Natural killer cell (primary cell): ENCODE measurements around the gene CLIP2. TPM values are rescaled to one million over a fixed set of nuclear protein-coding genes. Genes with fewer than 3 reads are reported as not detected.

Source experiments
- ATAC-seq, 3 donors: fragments of 150-1000 bp in 2 of 3; fragments of 200-7000 bp in 1 of 3; cut with Tn5 transposase; 1 replicate in 1 of 3; 2 replicates in 2 of 3; pipeline ENCODE4 v1.10.0; 2021; ENCODE audit warnings: mild to moderate bottlenecking in 2 of 3, moderate library complexity in 2 of 3
- DNase-seq, 2 donors: peaks; one replicate each; pipeline versions ENCODE4 v3.0.0 to v3.0.0-alpha.2; 2013 to 2021; ENCODE audit warnings: mixed read lengths in 1 of 2
- H3K27ac ChIP-seq: one replicate; pipeline ENCODE4 v1.5.1; 2013; ENCODE audit warnings: mild to moderate bottlenecking, low read length
- H3K27me3 ChIP-seq: one replicate; pipeline ENCODE4 v1.6.1; 2013; ENCODE audit warnings: low read length; ENCODE audit not compliant: control insufficient read depth, insufficient read depth
- H3K36me3 ChIP-seq: one replicate; pipeline ENCODE4 v1.6.1; 2013; ENCODE audit warnings: low read length; ENCODE audit not compliant: control insufficient read depth, insufficient read depth
- H3K4me1 ChIP-seq: one replicate; pipeline ENCODE4 v1.6.1; 2013; ENCODE audit warnings: low read length; ENCODE audit not compliant: control insufficient read depth, insufficient read depth
- H3K4me3 ChIP-seq: one replicate; pipeline ENCODE4 v1.5.1; 2013; ENCODE audit warnings: low read length
- H3K9me3 ChIP-seq: one replicate; pipeline ENCODE4 v1.6.1; 2013; ENCODE audit warnings: low read length; ENCODE audit not compliant: control insufficient read depth, insufficient read depth
- H3K27ac Mint-ChIP-seq, 2 donors: one replicate each; pipeline ENCODE4 v1.8.0; 2022; ENCODE audit warnings: mild to moderate bottlenecking in 2 of 2, mixed read lengths in 2 of 2, moderate library complexity in 1 of 2
- H3K27me3 Mint-ChIP-seq, 2 donors: one replicate each; pipeline ENCODE4 v1.8.0; 2022; ENCODE audit warnings: low read depth in 2 of 2, mixed read lengths in 2 of 2
- H3K36me3 Mint-ChIP-seq: one replicate; pipeline ENCODE4 v1.8.0; 2022; ENCODE audit warnings: mixed read lengths
- H3K4me1 Mint-ChIP-seq, 2 donors: one replicate each; pipeline ENCODE4 v1.8.0; 2022; ENCODE audit warnings: mixed read lengths in 2 of 2
- H3K4me3 Mint-ChIP-seq: one replicate; pipeline ENCODE4 v1.8.0; 2022; ENCODE audit warnings: mild to moderate bottlenecking, moderate library complexity, mixed read lengths
- H3K9me3 Mint-ChIP-seq, 2 donors: one replicate each; pipeline ENCODE4 v1.8.0; 2022; ENCODE audit warnings: mixed read lengths in 2 of 2
- CTCF ChIP-seq: fragments of 200-600 bp; IDR thresholded peaks from one replicate; pipeline ENCODE4 v1.8.0; 2022; ENCODE audit warnings: antibody characterized with exemption
- WGBS: methylation state at CpG from one replicate; pipeline ENCODE4 v1.1.7; 2013; ENCODE audit warnings: missing lambda C conversion rate; ENCODE audit not compliant: insufficient coverage; 5-methylcytosine and 5-hydroxymethylcytosine counted together
- intact Hi-C: fragments of 100-400 bp; cut with micrococcal nuclease; formaldehyde crosslinking; loops from one replicate; pipeline ENCODE4 v1.14.2; 2022
- total RNA-seq, 4 donors: library from RNA; stranded (reverse); fragments of 120-200 nt in 1 of 4; gene quantifications; one replicate each; pipeline versions ENCODE4 v1.2.3 to v1.2.4, GENCODE V29; 2013 to 2022

The CLIP2 gene
- total RNA-seq, 3 donors from 2014 or later (not counting 1 experiment from before 2014, with no cell fraction given), result 8.5 to 14.7 (median 10.5) TPM

DNA sequence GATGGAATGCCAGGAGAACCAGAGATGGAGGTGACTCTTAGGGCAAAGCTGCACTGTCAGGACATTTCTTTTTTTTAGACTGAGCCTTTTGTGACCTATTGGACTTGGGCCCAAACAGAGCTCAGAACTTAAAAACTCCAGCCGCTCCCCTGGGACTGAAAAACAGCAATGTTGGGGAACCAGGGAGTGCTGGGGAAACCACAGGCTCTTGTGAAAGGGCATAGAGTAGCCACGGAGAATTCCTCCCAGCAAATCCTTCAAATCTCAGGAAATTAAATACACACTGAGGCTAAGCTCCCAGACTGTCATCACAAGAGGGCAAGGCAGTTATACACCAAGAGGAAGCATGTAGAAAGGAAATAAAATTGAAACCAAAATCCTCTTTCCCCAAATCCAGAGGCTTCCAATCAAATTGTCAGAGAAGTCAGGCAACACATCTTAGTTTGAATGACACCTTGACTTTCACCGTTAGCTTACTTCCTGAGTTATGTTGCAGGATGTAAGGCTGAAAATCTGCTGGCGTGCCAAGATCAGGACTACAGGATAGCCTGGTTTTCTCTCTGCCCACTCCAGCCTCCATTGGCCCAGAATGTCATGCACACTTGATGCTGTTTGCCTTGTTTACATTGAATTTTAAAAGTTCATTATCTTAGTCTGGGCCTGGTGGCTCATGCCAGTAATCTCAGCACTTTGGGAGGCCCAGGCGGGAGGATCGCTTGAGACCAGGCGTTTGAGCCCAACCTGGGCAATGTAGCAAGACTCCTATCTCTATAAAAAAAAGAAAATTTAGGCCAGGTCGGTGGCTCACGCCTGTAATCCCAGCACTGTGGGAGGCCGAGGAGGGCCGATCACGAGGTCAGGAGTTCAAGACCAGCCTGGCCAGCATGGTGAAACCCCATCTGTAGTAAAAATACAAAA, 32.5 kb upstream of the CLIP2 start:
- H3K36me3 Mint-ChIP-seq, result no peaks in the 10 kb centered on the region
- H3K4me1 ChIP-seq, result peaks cover 24% of the 10 kb centered on the region
- H3K27me3 ChIP-seq, result no peaks in the 10 kb centered on the region
- ATAC-seq (no peak), DNase-seq (no peak)
- peaks cover 1% of the 10 kb centered on the region for H3K36me3 ChIP-seq
- H3K9me3 Mint-ChIP-seq, result no peaks in the 10 kb centered on the region
- H3K4me3 ChIP-seq, result no peak overlapping the region
- intact Hi-C loops, result loop anchor here (5.0 kb wide), 1 partner anchor 36 kb away; no protein-coding TSS in a partner anchor
- peak overlapping the region; percentile 95 for H3K4me3 Mint-ChIP-seq
- no peak for TF ChIP-seq CTCF
- no peak overlapping the region for H3K27ac ChIP-seq
- peaks cover 13 to 18% of the 10 kb centered on the region in 2 donors for H3K4me1 Mint-ChIP-seq
- no peaks in the 10 kb centered on the region for H3K9me3 ChIP-seq
- H3K27ac Mint-ChIP-seq, result peak overlapping the region; percentile 14 to 93
- WGBS, result 83% methylated on average over 12 of the region's 12 CpGs
- no peaks in the 10 kb centered on the region for H3K27me3 Mint-ChIP-seq

- H3K9me3 ChIP-seq, result no peaks in the 10 kb centered on the region
- no peak for TF ChIP-seq CTCF
- H3K36me3 ChIP-seq, result no peaks in the 10 kb centered on the region
- no peak for DNase-seq
- H3K4me3 Mint-ChIP-seq, result no peak overlapping the region
- H3K27ac Mint-ChIP-seq, result no peak overlapping the region
- ATAC-seq, result no peak
- H3K4me1 ChIP-seq, result peaks cover 15% of the 10 kb centered on the region
- intact Hi-C loops, result loop anchor here (5.0 kb wide), 1 partner anchor 34 kb away; no protein-coding TSS in a partner anchor
- no peaks in the 10 kb centered on the region for H3K36me3 Mint-ChIP-seq
- H3K27me3 ChIP-seq, result no peaks in the 10 kb centered on the region
- H3K27me3 Mint-ChIP-seq, result no peaks in the 10 kb centered on the region
- no peak overlapping the region for H3K4me3 ChIP-seq
- H3K27ac ChIP-seq, result no peak overlapping the region
- no peaks in the 10 kb centered on the region for H3K9me3 Mint-ChIP-seq
- 95% methylated on average over 9 of the region's 9 CpGs for WGBS
- peaks cover 13 to 14% of the 10 kb centered on the region in 2 donors for H3K4me1 Mint-ChIP-seq
These were observed 30.6 kb upstream of the CLIP2 start for GRCh38 chr7:74258639-74259038.

DNA sequence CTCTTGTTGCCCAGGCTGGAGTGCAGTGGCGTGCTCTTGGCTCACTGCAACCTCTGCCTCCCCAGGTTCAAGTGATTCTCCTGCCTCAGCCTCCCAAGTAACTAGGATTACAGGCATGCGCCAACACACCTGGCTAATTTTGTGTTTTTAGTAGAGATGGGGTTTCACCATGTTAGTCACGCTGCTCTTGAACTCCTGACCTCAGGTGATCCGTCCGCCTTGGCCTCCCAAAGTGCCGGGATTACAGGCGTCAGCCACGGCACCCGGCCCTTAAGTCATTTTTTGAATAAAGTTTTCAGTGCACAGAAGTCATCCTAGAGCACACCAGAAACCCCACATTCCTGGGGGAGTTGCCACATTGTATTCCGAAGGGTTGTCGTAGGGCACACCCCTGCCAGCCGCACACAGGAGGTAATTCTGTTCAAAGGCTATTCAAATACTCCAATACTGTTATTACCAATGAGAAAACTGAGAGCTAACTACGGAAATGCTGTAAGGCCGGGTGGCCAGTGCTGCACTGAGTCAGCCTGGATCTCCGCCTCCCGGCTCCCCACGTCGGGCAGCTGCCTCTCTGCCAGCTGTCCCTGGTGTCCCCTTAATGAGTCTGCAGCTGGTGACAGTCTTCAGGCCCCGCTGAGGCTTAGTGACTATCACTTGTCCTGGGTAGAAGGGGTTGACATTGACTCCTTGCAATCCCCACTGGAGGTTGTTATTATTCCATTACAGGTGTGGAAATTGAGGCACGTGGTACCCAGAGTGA, 26.4 kb upstream of the CLIP2 start:
- no peaks in the 10 kb centered on the region for H3K27me3 ChIP-seq
- no peak overlapping the region for H3K27ac Mint-ChIP-seq
- no peaks in the 10 kb centered on the region for H3K9me3 ChIP-seq
- no peak for TF ChIP-seq CTCF
- intact Hi-C loops, result no loop called here
- ATAC-seq (no peak), DNase-seq (no peak)
- no peaks in the 10 kb centered on the region for H3K9me3 Mint-ChIP-seq
- H3K36me3 ChIP-seq, result no peaks in the 10 kb centered on the region
- no peaks in the 10 kb centered on the region for H3K4me1 Mint-ChIP-seq
- 94% methylated on average over 20 of the region's 20 CpGs for WGBS
- H3K36me3 Mint-ChIP-seq, result no peaks in the 10 kb centered on the region
- H3K27ac ChIP-seq, result no peak overlapping the region
- H3K4me3 ChIP-seq, result no peak overlapping the region
- no peaks in the 10 kb centered on the region for H3K4me1 ChIP-seq
- no peak overlapping the region for H3K4me3 Mint-ChIP-seq
- no peaks in the 10 kb centered on the region for H3K27me3 Mint-ChIP-seq
